Right ventricle myocardium inferior (tissue), 1 donor: ENCODE data around the gene HSFX3. TPM values are rescaled to one million over a fixed set of nuclear protein-coding genes. Genes with fewer than 3 reads are reported as not detected.
"Not testable (repeated sequence)": the region's sequence is repeated elsewhere in the genome, so short reads cannot be mapped to it uniquely, and the experiment has no call there.

ENCODE experiments used
- ATAC-seq: fragments of 200-7000 bp; cut with Tn5 transposase; one replicate; pipeline ENCODE4 v1.9.1; 2020; ENCODE audit warnings: mild to moderate bottlenecking, moderate library complexity
- DNase-seq: peaks from one replicate; pipeline ENCODE4 v3.0.0; 2021; ENCODE audit errors: missing footprints
- intact Hi-C: fragments of 100-400 bp; cut with DNase I; formaldehyde crosslinking; loops from one replicate; pipeline ENCODE4 v1.11.0; 2022
- long read RNA-seq: library from polyadenylated mRNA; unstranded; transcript quantifications from one replicate; pipeline ENCODE4 v2.0.0, GENCODE V29; 2021
- total RNA-seq: library from RNA; stranded (reverse); fragmentation: NEBNext Ultra II Directional; extraction: Animal tissue kit (Norgen Biotek cat#: 25700); gene quantifications from one replicate; pipeline ENCODE4 v1.2.1, GENCODE V29; 2021
- donor health status: DM: no; HTN: yes; CAD: no; lungs with severe emphysema.

The HSFX3 gene
- not detected for total RNA-seq
- long read RNA-seq, result 0 reads

GRCh38 chrX:149549701-149550100, at the start of gene HSFX3:
Gene HSFX3, minus strand, starts transcription at chrX:149549924. Its CDS starts 72 bp downstream, at chrX:149549852.
- DNase-seq, ATAC-seq, intact Hi-C loops: not testable (repeated sequence)

GRCh38 chrX:149598603-149599002, 48.9 kb upstream of the HSFX3 start:
- intact Hi-C loops, DNase-seq, ATAC-seq: not testable (repeated sequence)

GRCh38 chrX:149595943-149596342, 46.2 kb upstream of the HSFX3 start:
- intact Hi-C loops, ATAC-seq, DNase-seq: not testable (repeated sequence)

GRCh38 chrX:149595214-149595613, 45.5 kb upstream of the HSFX3 start, which contains the start of gene HSFX2:
Gene HSFX2, minus strand, starts transcription at chrX:149595314. Its CDS starts 614 bp downstream, at chrX:149594700.
- intact Hi-C loops, ATAC-seq: not testable (repeated sequence)

GRCh38 chrX:149590993-149591392, 41.3 kb upstream of the HSFX3 start:
- ATAC-seq, DNase-seq, intact Hi-C loops: not testable (repeated sequence)

More at GRCh38 chrX:149595214-149595613, 45.5 kb upstream of the HSFX3 start, which contains the start of gene HSFX2:
- not testable (repeated sequence) for DNase-seq

GRCh38 chrX:149587359-149587758, 37.6 kb upstream of the HSFX3 start, which contains the start of gene MAGEA9B:
Gene MAGEA9B, minus strand, starts transcription at chrX:149587459. Its CDS starts 4,280 bp downstream, at chrX:149583179.
- ATAC-seq, DNase-seq, intact Hi-C loops: not testable (repeated sequence)

GRCh38 chrX:149585631-149586030, 35.9 kb upstream of the HSFX3 start:
- DNase-seq, intact Hi-C loops, ATAC-seq: not testable (repeated sequence)

- ATAC-seq, DNase-seq, intact Hi-C loops: not testable (repeated sequence)
These were observed 23.7 kb upstream of the HSFX3 start for GRCh38 chrX:149573456-149573855.

- intact Hi-C loops, result no loop called here
- DNase-seq (no peak), ATAC-seq (no peak)
These were observed 23.0 kb upstream of the HSFX3 start for GRCh38 chrX:149572743-149573142.

- DNase-seq (no peak), ATAC-seq (no peak)
- intact Hi-C loops, result no loop called here
These were observed 22.0 kb upstream of the HSFX3 start for GRCh38 chrX:149571770-149572169.

GRCh38 chrX:149570668-149571067, 20.9 kb upstream of the HSFX3 start:
- no peak for ATAC-seq

GRCh38 chrX:149569770-149570169, 20.0 kb upstream of the HSFX3 start:
- DNase-seq, result no peak
- ATAC-seq, result no peak
- intact Hi-C loops, result no loop called here

More at GRCh38 chrX:149570668-149571067, 20.9 kb upstream of the HSFX3 start:
- intact Hi-C loops, result no loop called here
- DNase-seq, result no peak

- no peak for DNase-seq
- no peak for ATAC-seq
- intact Hi-C loops, result no loop called here
These were observed 19.1 kb upstream of the HSFX3 start for GRCh38 chrX:149568701-149569296.

GRCh38 chrX:149567621-149568417, 18.1 kb upstream of the HSFX3 start:
- DNase-seq (peak; percentile 20), ATAC-seq (no peak)
- intact Hi-C loops, result no loop called here

GRCh38 chrX:149563359-149563758, 13.6 kb upstream of the HSFX3 start:
- intact Hi-C loops, result no loop called here
- DNase-seq, result no peak
- ATAC-seq, result no peak

GRCh38 chrX:149555251-149555650, 5.5 kb upstream of the HSFX3 start:
- intact Hi-C loops, DNase-seq, ATAC-seq: not testable (repeated sequence)

- ATAC-seq, intact Hi-C loops, DNase-seq: not testable (repeated sequence)
These were observed 2.2 kb upstream of the HSFX3 start for GRCh38 chrX:149551939-149552248.

GRCh38 chrX:149551245-149551938, 1.7 kb upstream of the HSFX3 start:
- intact Hi-C loops, DNase-seq, ATAC-seq: not testable (repeated sequence)

GRCh38 chrX:149550454-149550853, 730 bp upstream of the HSFX3 start:
- DNase-seq, ATAC-seq, intact Hi-C loops: not testable (repeated sequence)
